Smooth muscle cell (in vitro differentiated cells): ENCODE results near the gene EHD3. TPM values are rescaled to one million over a fixed set of nuclear protein-coding genes. Genes with fewer than 3 reads are reported as not detected.

ENCODE experiments used
- DNase-seq: peaks from one replicate; lab custom pipeline; 2025; ENCODE audit not compliant: unreplicated experiment; lab: John Stamatoyannopoulos, UW
- H2AFZ ChIP-seq: fragments of 200-600 bp; sonication (generic); 2 replicates; pipeline ENCODE4 v1.6.0; 2016; ENCODE audit warnings: antibody characterized with exemption, low read depth, mild to moderate bottlenecking
- H3F3A ChIP-seq: fragments of 200-600 bp; sonication (generic); 2 replicates; pipeline ENCODE4 v1.6.0; 2017; ENCODE audit warnings: antibody characterized with exemption, low read depth
- H3K27ac ChIP-seq: fragments of 200-600 bp; sonication (generic); 2 replicates; pipeline ENCODE4 v1.5.1; 2016; ENCODE audit warnings: low read depth, mild to moderate bottlenecking
- H3K27me3 ChIP-seq: fragments of 200-600 bp; sonication (generic); 2 replicates; pipeline ENCODE4 v1.6.1; 2016; ENCODE audit warnings: low read depth, mild to moderate bottlenecking
- H3K36me3 ChIP-seq: fragments of 200-600 bp; sonication (generic); 2 replicates; pipeline ENCODE4 v1.5.1; 2016; ENCODE audit warnings: low read depth
- H3K4me1 ChIP-seq: fragments of 200-600 bp; sonication (generic); 2 replicates; pipeline ENCODE4 v1.5.1; 2016; ENCODE audit warnings: low read depth
- H3K4me2 ChIP-seq: fragments of 200-600 bp; sonication (generic); 2 replicates; pipeline ENCODE4 v1.6.0; 2016; ENCODE audit warnings: mild to moderate bottlenecking
- H3K4me3 ChIP-seq: fragments of 200-600 bp; sonication (generic); 2 replicates; pipeline ENCODE4 v1.5.1; 2016; ENCODE audit warnings: mild to moderate bottlenecking
- H3K79me2 ChIP-seq: fragments of 200-600 bp; sonication (generic); 2 replicates; pipeline ENCODE4 v1.6.0; 2016; ENCODE audit warnings: low read depth, mild to moderate bottlenecking
- H3K9ac ChIP-seq: fragments of 200-600 bp; sonication (generic); 2 replicates; pipeline ENCODE4 v1.6.0; 2016; ENCODE audit warnings: low read depth
- H3K9me3 ChIP-seq: fragments of 200-600 bp; sonication (generic); replicated peaks from 2 replicates; pipeline ENCODE4 v1.5.1; 2016; ENCODE audit warnings: low read depth
- H4K20me1 ChIP-seq: fragments of 200-600 bp; sonication (generic); 2 replicates; pipeline ENCODE4 v1.6.0; 2016; ENCODE audit warnings: low read depth
- CTCF ChIP-seq: fragments of 200-600 bp; sonication (generic); IDR thresholded peaks from 2 replicates; pipeline ENCODE4 v1.5.1; 2017; ENCODE audit warnings: borderline replicate concordance, mild to moderate bottlenecking, antibody characterized with exemption; ENCODE audit not compliant: insufficient read depth, poor library complexity, severe bottlenecking
- WGBS: methylation state at CpG from one replicate; pipeline ENCODE4 v1.1.7; 2016; ENCODE audit warnings: low lambda C conversion rate; 5-methylcytosine and 5-hydroxymethylcytosine counted together
- polyA plus RNA-seq: library from polyadenylated mRNA; unstranded; fragments of >200 nt; fragmentation: Nextera tagmentation; extraction: Ambion mirVana; gene quantifications from 2 replicates; pipeline ENCODE4 v1.2.1, GENCODE V29; 2016
- total RNA-seq: library from RNA; depleted of rRNA; stranded (reverse); fragments of >200 nt; gene quantifications from 2 replicates; pipeline ENCODE4 v1.2.3, GENCODE V29; 2014

Gene EHD3
- total and polyA plus RNA-seq, 2 experiments from 2014 or later, result 13.8 to 15.5 TPM

- Histone ChIP-seq H3K9ac (no peak overlapping the region), H3F3A (no peaks in the 10 kb centered on the region), H3K9me3 (no peaks in the 10 kb centered on the region), H3K4me3 (no peak overlapping the region), H3K79me2 (no peaks in the 10 kb centered on the region), H4K20me1 (no peaks in the 10 kb centered on the region), H3K4me2 (no peak overlapping the region), H3K36me3 (no peaks in the 10 kb centered on the region), H2AFZ (no peak overlapping the region), H3K27me3 (peaks cover 2% of the 10 kb centered on the region), H3K4me1 (no peaks in the 10 kb centered on the region), H3K27ac (no peak overlapping the region)
- TF ChIP-seq CTCF, result no peak
- 85% methylated on average over 2 of the region's 2 CpGs for WGBS
- no peak for DNase-seq
Measured at GRCh38 chr2:31197669-31198068, 36.3 kb upstream of the EHD3 start.

- Histone ChIP-seq H3K4me3 (no peak overlapping the region), H4K20me1 (no peaks in the 10 kb centered on the region), H3K9ac (no peak overlapping the region), H3K27me3 (peaks cover 12% of the 10 kb centered on the region), H3F3A (no peaks in the 10 kb centered on the region), H3K79me2 (no peaks in the 10 kb centered on the region), H3K4me2 (no peak overlapping the region), H3K27ac (no peak overlapping the region), H3K36me3 (no peaks in the 10 kb centered on the region), H3K9me3 (no peaks in the 10 kb centered on the region), H2AFZ (no peak overlapping the region), H3K4me1 (no peaks in the 10 kb centered on the region)
- WGBS, result 93% methylated on average over 4 of the region's 4 CpGs
- TF ChIP-seq CTCF, result no peak
- DNase-seq, result no peak
Measured at GRCh38 chr2:31199206-31199605, 34.7 kb upstream of the EHD3 start.

- H3K9me3 ChIP-seq, result no peaks in the 10 kb centered on the region
- no peak overlapping the region for H3K9ac ChIP-seq
- no peaks in the 10 kb centered on the region for H3F3A ChIP-seq
- no peaks in the 10 kb centered on the region for H4K20me1 ChIP-seq
- no peak overlapping the region for H2AFZ ChIP-seq
- no peak for DNase-seq
- TF ChIP-seq CTCF, result no peak
- H3K4me3 ChIP-seq, result no peak overlapping the region
- peaks cover 12% of the 10 kb centered on the region for H3K27me3 ChIP-seq
- H3K79me2 ChIP-seq, result no peaks in the 10 kb centered on the region
- H3K36me3 ChIP-seq, result no peaks in the 10 kb centered on the region
- H3K4me1 ChIP-seq, result no peaks in the 10 kb centered on the region
- no peak overlapping the region for H3K4me2 ChIP-seq
- 84% methylated on average over 9 of the region's 9 CpGs for WGBS
- no peak overlapping the region for H3K27ac ChIP-seq
Measured at GRCh38 chr2:31200972-31201371, 33.0 kb upstream of the EHD3 start.

GRCh38 chr2:31202041-31202440, 31.9 kb upstream of the EHD3 start:
- Histone ChIP-seq H3K36me3 (no peaks in the 10 kb centered on the region), H3K4me2 (no peak overlapping the region), H3K27me3 (peaks cover 12% of the 10 kb centered on the region), H3F3A (no peaks in the 10 kb centered on the region), H3K27ac (no peak overlapping the region), H3K4me1 (no peaks in the 10 kb centered on the region), H3K9me3 (no peaks in the 10 kb centered on the region), H3K79me2 (no peaks in the 10 kb centered on the region), H2AFZ (no peak overlapping the region), H3K4me3 (no peak overlapping the region), H4K20me1 (no peaks in the 10 kb centered on the region), H3K9ac (no peak overlapping the region)
- 95% methylated on average over 5 of the region's 5 CpGs for WGBS
- no peak for TF ChIP-seq CTCF
- no peak for DNase-seq
